Breast epithelium (tissue), 4 donors: ENCODE data around the gene ZC3H11A. TPM values are rescaled to one million over a fixed set of nuclear protein-coding genes. Genes with fewer than 3 reads are reported as not detected.

Experiments used
- DNase-seq, 2 donors: peaks; one replicate each; pipeline ENCODE4 v3.0.0-alpha.2; 2019; ENCODE audit warnings: low spot score in 2 of 2
- H3K27ac ChIP-seq, 2 donors: fragments of 200-600 bp; sonication (generic) in 1 of 2; one replicate each; pipeline ENCODE4 v1.5.1; 2016 to 2019; ENCODE audit warnings: mild to moderate bottlenecking in 1 of 2
- H3K27me3 ChIP-seq, 2 donors: fragments of 200-600 bp; sonication (generic) in 1 of 2; one replicate each; pipeline versions ENCODE4 v1.5.1 to v1.6.0; 2017 to 2019; ENCODE audit warnings: control low read depth in 1 of 2, mild to moderate bottlenecking in 1 of 2
- H3K36me3 ChIP-seq: fragments of 200-600 bp; one replicate; pipeline ENCODE4 v1.5.1; 2019
- H3K4me1 ChIP-seq, 2 donors: fragments of 200-600 bp; sonication (generic); one replicate each; pipeline ENCODE4 v1.5.1; 2016 to 2019; ENCODE audit warnings: control low read depth in 1 of 2
- H3K4me3 ChIP-seq, 3 donors: fragments of 200-600 bp; sonication (generic); 1 replicate in 2 of 3; 2 replicates in 1 of 3; pipeline ENCODE4 v1.5.1; 2016 to 2019; ENCODE audit warnings: mild to moderate bottlenecking in 3 of 3, moderate library complexity in 2 of 3
- H3K9me3 ChIP-seq, 2 donors: fragments of 200-600 bp; sonication (generic) in 1 of 2; one replicate each; pipeline ENCODE4 v1.5.1; 2016 to 2019; ENCODE audit warnings: control low read depth in 1 of 2
- POLR2A ChIP-seq: fragments of 450-650 bp; IDR thresholded peaks from one replicate; pipeline ENCODE4 v1.6.1; 2016; ENCODE audit warnings: antibody characterized with exemption, mild to moderate bottlenecking, moderate library complexity
- POLR2AphosphoS5 ChIP-seq, 3 donors: sonication (generic); formaldehyde crosslinking; IDR thresholded peaks; one replicate each; pipeline ENCODE4 v1.6.1; 2017; ENCODE audit warnings: antibody characterized with exemption in 3 of 3
- intact Hi-C: fragments of 100-400 bp; cut with DNase I; formaldehyde crosslinking; loops from one replicate; pipeline ENCODE4 v1.15.1; 2023; ENCODE audit warnings: low total_unique reads
- total RNA-seq, 3 donors: library from RNA; depleted of rRNA; stranded (reverse); fragments of >200 nt; gene quantifications; one replicate each; pipeline ENCODE4 v1.1.0, GENCODE V29; 2016
- TF ChIP-seq, protein P1 (sequence below), 3 donors: fragments of 450-650 bp; IDR thresholded peaks; one replicate each; pipeline ENCODE4 v1.5.1; 2016 to 2017; ENCODE audit warnings: antibody characterized with exemption in 3 of 3, mild to moderate bottlenecking in 3 of 3, moderate library complexity in 3 of 3

The ZC3H11A gene
- total RNA-seq, 3 donors from 2014 or later: 102 to 154 (median 124) TPM

DNA sequence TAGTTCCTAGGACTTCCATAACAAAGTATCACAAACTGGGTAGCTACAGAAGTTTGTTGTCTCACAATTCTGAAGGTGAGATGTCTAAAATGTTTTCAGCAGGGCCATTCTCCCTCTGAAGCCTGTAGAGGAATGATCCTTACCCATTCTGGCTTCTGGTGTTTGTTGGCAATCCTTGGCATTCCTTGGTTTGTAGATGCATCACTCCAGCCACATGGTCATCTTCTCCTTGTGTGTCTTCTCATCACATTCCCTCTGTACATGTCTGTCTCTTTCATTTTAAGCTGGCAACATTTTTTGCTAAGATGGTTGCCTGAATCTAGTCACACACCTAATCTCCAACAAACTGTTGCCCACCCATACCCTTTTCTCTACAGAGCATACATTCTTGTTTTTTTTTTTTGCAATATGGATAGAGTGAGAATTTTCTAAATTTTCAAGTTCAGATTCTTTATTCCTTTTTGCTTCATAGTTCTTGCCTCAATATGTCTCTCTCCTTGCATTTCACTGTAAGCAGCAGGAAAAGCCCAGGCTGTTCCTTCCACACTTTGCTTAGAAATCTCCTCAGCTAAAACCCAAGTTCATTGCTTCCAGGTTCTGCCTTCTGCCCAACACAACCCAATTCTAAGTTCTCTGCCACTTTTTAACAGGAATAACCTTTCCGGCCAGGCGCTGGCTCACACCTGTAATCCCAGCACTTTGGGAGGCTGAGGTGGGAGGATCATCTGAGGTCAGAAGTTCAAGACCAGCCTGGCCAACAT lies 18.3 kb downstream of the ZC3H11A start:
- DNase-seq: no peak
- no peak overlapping the region for H3K4me3 ChIP-seq
- no peaks in the 10 kb centered on the region for H3K27me3 ChIP-seq
- no peaks in the 10 kb centered on the region for H3K4me1 ChIP-seq
- TF ChIP-seq, protein P1, sequence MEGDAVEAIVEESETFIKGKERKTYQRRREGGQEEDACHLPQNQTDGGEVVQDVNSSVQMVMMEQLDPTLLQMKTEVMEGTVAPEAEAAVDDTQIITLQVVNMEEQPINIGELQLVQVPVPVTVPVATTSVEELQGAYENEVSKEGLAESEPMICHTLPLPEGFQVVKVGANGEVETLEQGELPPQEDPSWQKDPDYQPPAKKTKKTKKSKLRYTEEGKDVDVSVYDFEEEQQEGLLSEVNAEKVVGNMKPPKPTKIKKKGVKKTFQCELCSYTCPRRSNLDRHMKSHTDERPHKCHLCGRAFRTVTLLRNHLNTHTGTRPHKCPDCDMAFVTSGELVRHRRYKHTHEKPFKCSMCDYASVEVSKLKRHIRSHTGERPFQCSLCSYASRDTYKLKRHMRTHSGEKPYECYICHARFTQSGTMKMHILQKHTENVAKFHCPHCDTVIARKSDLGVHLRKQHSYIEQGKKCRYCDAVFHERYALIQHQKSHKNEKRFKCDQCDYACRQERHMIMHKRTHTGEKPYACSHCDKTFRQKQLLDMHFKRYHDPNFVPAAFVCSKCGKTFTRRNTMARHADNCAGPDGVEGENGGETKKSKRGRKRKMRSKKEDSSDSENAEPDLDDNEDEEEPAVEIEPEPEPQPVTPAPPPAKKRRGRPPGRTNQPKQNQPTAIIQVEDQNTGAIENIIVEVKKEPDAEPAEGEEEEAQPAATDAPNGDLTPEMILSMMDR (IDR thresholded peaks at IDR 0.05): no peak
- no peak for TF ChIP-seq POLR2AphosphoS5 (IDR thresholded peaks at IDR 0.05)
- TF ChIP-seq POLR2A: no peak
- H3K9me3 ChIP-seq: no peaks in the 10 kb centered on the region
- H3K27ac ChIP-seq: no peak overlapping the region
- intact Hi-C loops: no loop called here
- H3K36me3 ChIP-seq: no peaks in the 10 kb centered on the region

GRCh38 chr1:203818399-203818798 lies 23.0 kb downstream of the ZC3H11A start:
- Histone ChIP-seq H3K4me1 (no peaks in the 10 kb centered on the region), H3K36me3 (no peaks in the 10 kb centered on the region), H3K27ac (no peak overlapping the region), H3K9me3 (no peaks in the 10 kb centered on the region), H3K27me3 (no peaks in the 10 kb centered on the region), H3K4me3 (no peak overlapping the region)
- intact Hi-C loops: no loop called here
- TF ChIP-seq POLR2AphosphoS5 (IDR thresholded peaks at IDR 0.05): no peak
- TF ChIP-seq POLR2A: no peak
- TF ChIP-seq, protein P1 (IDR thresholded peaks at IDR 0.05): no peak
- no peak for DNase-seq

- Histone ChIP-seq H3K27me3 (no peaks in the 10 kb centered on the region), H3K4me3 (no peak overlapping the region), H3K4me1 (no peaks in the 10 kb centered on the region), H3K36me3 (no peaks in the 10 kb centered on the region), H3K9me3 (no peaks in the 10 kb centered on the region), H3K27ac (no peak overlapping the region)
- no peak for DNase-seq
- intact Hi-C loops: no loop called here
- TF ChIP-seq, protein P1 (IDR thresholded peaks at IDR 0.05): no peak
Measured at GRCh38 chr1:203823306-203823705, 27.9 kb downstream of the ZC3H11A start.

DNA sequence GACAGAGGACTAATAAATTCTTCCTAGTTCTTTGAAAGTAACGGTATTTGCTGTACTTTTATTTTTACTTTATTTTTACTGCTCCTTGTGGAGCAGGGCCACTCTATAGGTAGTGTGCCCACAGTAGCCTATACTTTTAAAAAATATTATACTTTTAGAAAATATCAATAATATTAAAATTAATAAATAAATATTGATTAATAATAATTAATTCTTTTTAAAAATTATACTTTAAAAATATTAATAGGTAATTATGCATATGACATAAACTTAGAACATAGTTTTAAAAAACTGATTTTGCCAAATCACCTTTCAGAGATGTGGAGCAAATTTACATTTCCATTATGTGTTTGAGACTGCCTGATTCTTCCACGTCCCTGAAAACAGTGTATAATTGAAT lies 30.8 kb downstream of the ZC3H11A start:
- H3K4me1 ChIP-seq: no peaks in the 10 kb centered on the region
- no peak for DNase-seq
- no peak overlapping the region for H3K27ac ChIP-seq
- no peaks in the 10 kb centered on the region for H3K27me3 ChIP-seq
- TF ChIP-seq, protein P1 (IDR thresholded peaks at IDR 0.05): no peak
- TF ChIP-seq POLR2AphosphoS5 (IDR thresholded peaks at IDR 0.05): no peak
- H3K9me3 ChIP-seq: no peaks in the 10 kb centered on the region
- H3K4me3 ChIP-seq: no peak overlapping the region
- intact Hi-C loops: no loop called here
- H3K36me3 ChIP-seq: peaks cover 1% of the 10 kb centered on the region

GRCh38 chr1:203828002-203828401 lies 32.6 kb downstream of the ZC3H11A start:
- no peak overlapping the region for H3K4me3 ChIP-seq
- intact Hi-C loops: no loop called here
- no peaks in the 10 kb centered on the region for H3K9me3 ChIP-seq
- no peak for DNase-seq
- H3K36me3 ChIP-seq: peaks cover 5% of the 10 kb centered on the region
- no peaks in the 10 kb centered on the region for H3K27me3 ChIP-seq
- H3K4me1 ChIP-seq: no peaks in the 10 kb centered on the region
- H3K27ac ChIP-seq: no peak overlapping the region
- TF ChIP-seq, protein P1 (IDR thresholded peaks at IDR 0.05): no peak
- TF ChIP-seq POLR2A (no peak), POLR2AphosphoS5 (IDR thresholded peaks at IDR 0.05) (no peak)
